Testis (tissue), 3 donors: Measurements from ENCODE around the gene SMIM23. TPM values are rescaled to one million over a fixed set of nuclear protein-coding genes. Genes with fewer than 3 reads are reported as not detected.

Experiments used
- DNase-seq: peaks from one replicate; pipeline ENCODE4 v3.0.0-alpha.2; 2019
- H3K27ac ChIP-seq, 2 donors: fragments of 200-600 bp; sonication (generic); one replicate each; pipeline ENCODE4 v1.5.1; 2019
- H3K27me3 ChIP-seq: fragments of 200-600 bp; sonication (generic); one replicate; pipeline ENCODE4 v1.5.1; 2019
- H3K36me3 ChIP-seq: fragments of 200-600 bp; sonication (generic); one replicate; pipeline ENCODE4 v1.5.1; 2017; ENCODE audit warnings: low read depth; ENCODE audit errors: missing control alignments
- H3K4me1 ChIP-seq: fragments of 200-600 bp; sonication (generic); one replicate; pipeline ENCODE4 v1.5.1; 2019
- H3K4me3 ChIP-seq, 2 donors: fragments of 200-600 bp; sonication (generic); one replicate each; pipeline ENCODE4 v1.5.1; 2017 to 2019
- H3K9me3 ChIP-seq: fragments of 200-600 bp; sonication (generic); one replicate; pipeline ENCODE4 v1.5.1; 2017
- CTCF ChIP-seq, 3 experiments: fragments of 450-650 bp in 2 of 3; fragments of 200-600 bp in 1 of 3; sonication (generic) in 1 of 3; IDR thresholded peaks; one replicate each; pipeline ENCODE4 v1.5.1; 2016 to 2019; ENCODE audit warnings: antibody characterized with exemption in 3 of 3, mild to moderate bottlenecking in 2 of 3, moderate library complexity in 1 of 3
- POLR2A ChIP-seq: fragments of 450-650 bp; IDR thresholded peaks from one replicate; pipeline ENCODE4 v1.6.1; 2017; ENCODE audit warnings: antibody characterized with exemption, mild to moderate bottlenecking, moderate library complexity
- WGBS, 2 donors: methylation state at CpG; one replicate each; pipeline ENCODE4 v1.1.5; 2018; 5-methylcytosine and 5-hydroxymethylcytosine counted together
- intact Hi-C: fragments of 100-400 bp; cut with DNase I; formaldehyde crosslinking; loops from one replicate; pipeline ENCODE4 v1.15.1; 2023; ENCODE audit warnings: low total_unique reads
- polyA plus RNA-seq: library from polyadenylated mRNA; stranded (reverse); fragments of 350-450 nt; fragmentation: Illumina TruSeq; extraction: RNeasy Lipid Tissue Mini Kit (QIAGEN cat#74804); gene quantifications from one replicate; pipeline ENCODE4 v1.2.3, GENCODE V29; 2014; ENCODE audit warnings: low read depth, low replicate concordance; ENCODE audit not compliant: insufficient read depth
- total RNA-seq, 2 donors: library from RNA; depleted of rRNA; stranded (reverse); fragments of >200 nt; gene quantifications; one replicate each; pipeline ENCODE4 v1.2.3, GENCODE V29; 2016

The SMIM23 gene
- total and polyA plus RNA-seq, 3 donors from 2014 or later: 1.4 to 24.4 (median 3.4) TPM

- no peaks in the 10 kb centered on the region for H3K9me3 ChIP-seq
- TF ChIP-seq POLR2A (no peak), CTCF (IDR thresholded peaks at IDR 0.05) (no peak)
- no peak overlapping the region for H3K27ac ChIP-seq
- no peaks in the 10 kb centered on the region for H3K27me3 ChIP-seq
- DNase-seq: no peak
- H3K4me1 ChIP-seq: no peaks in the 10 kb centered on the region
- H3K4me3 ChIP-seq: no peak overlapping the region
- H3K36me3 ChIP-seq: no peaks in the 10 kb centered on the region
- 80 to 83% methylated on average over 7 of the region's 7 CpGs for WGBS, 2 donors
- intact Hi-C loops: no loop called here
These were observed 49.4 kb downstream of the SMIM23 start for GRCh38 chr5:171835066-171835465.

GRCh38 chr5:171837522-171837921 lies 51.9 kb downstream of the SMIM23 start:
- Histone ChIP-seq H3K36me3 (no peaks in the 10 kb centered on the region), H3K27me3 (no peaks in the 10 kb centered on the region), H3K9me3 (no peaks in the 10 kb centered on the region), H3K4me3 (no peak overlapping the region), H3K27ac (no peak overlapping the region), H3K4me1 (no peaks in the 10 kb centered on the region)
- intact Hi-C loops: no loop called here
- DNase-seq: no peak
- TF ChIP-seq POLR2A (no peak), CTCF (IDR thresholded peaks at IDR 0.05) (no peak)

GRCh38 chr5:171838066-171838465 lies 52.4 kb downstream of the SMIM23 start:
- Histone ChIP-seq H3K27ac (no peak overlapping the region), H3K36me3 (no peaks in the 10 kb centered on the region), H3K9me3 (no peaks in the 10 kb centered on the region), H3K27me3 (no peaks in the 10 kb centered on the region), H3K4me3 (no peak overlapping the region), H3K4me1 (no peaks in the 10 kb centered on the region)
- 82 to 84% methylated on average over 12 of the region's 12 CpGs for WGBS, 2 donors
- no peak for DNase-seq
- intact Hi-C loops: no loop called here
- TF ChIP-seq CTCF (IDR thresholded peaks at IDR 0.05) (no peak), POLR2A (no peak)

GRCh38 chr5:171839112-171839511 lies 53.5 kb downstream of the SMIM23 start:
- no peak overlapping the region for H3K4me3 ChIP-seq
- H3K36me3 ChIP-seq: no peaks in the 10 kb centered on the region
- no peaks in the 10 kb centered on the region for H3K27me3 ChIP-seq
- no peaks in the 10 kb centered on the region for H3K4me1 ChIP-seq
- 93% methylated on average over 2 of the region's 2 CpGs for WGBS, 2 donors
- H3K27ac ChIP-seq: no peak overlapping the region
- TF ChIP-seq POLR2A: no peak
- no peak for TF ChIP-seq CTCF (IDR thresholded peaks at IDR 0.05)
- no peaks in the 10 kb centered on the region for H3K9me3 ChIP-seq
- no peak for DNase-seq
- intact Hi-C loops: no loop called here

- 53% methylated on average over 2 of the region's 2 CpGs; no CpG with 5 or more reads in 1 of the 2 donors for WGBS, 2 donors
- TF ChIP-seq POLR2A: no peak
- no peak for TF ChIP-seq CTCF (IDR thresholded peaks at IDR 0.05)
- Histone ChIP-seq H3K27me3 (no peaks in the 10 kb centered on the region), H3K9me3 (no peaks in the 10 kb centered on the region), H3K27ac (no peak overlapping the region), H3K4me1 (no peaks in the 10 kb centered on the region), H3K4me3 (no peak overlapping the region), H3K36me3 (no peaks in the 10 kb centered on the region)
- no peak for DNase-seq
- intact Hi-C loops: no loop called here
These were observed 54.4 kb downstream of the SMIM23 start for GRCh38 chr5:171840066-171840465.
